Neutrophil (primary cell): ENCODE data around the gene NIPAL3.
"Not testable (repeated sequence)": the region's sequence is repeated elsewhere in the genome, so short reads cannot be mapped to it uniquely, and the experiment has no call there.

Source experiments
- H3K27ac ChIP-seq: fragments of 200-600 bp; sonication (generic); 2 replicates; pipeline ENCODE4 v1.5.1; 2016; ENCODE audit warnings: mild to moderate bottlenecking, moderate library complexity
- H3K27me3 ChIP-seq: fragments of 200-600 bp; sonication (generic); 2 replicates; pipeline ENCODE4 v1.6.0; 2016; ENCODE audit warnings: mild to moderate bottlenecking
- H3K36me3 ChIP-seq: fragments of 200-600 bp; sonication (generic); 2 replicates; pipeline ENCODE4 v1.5.1; 2017
- H3K4me1 ChIP-seq, 2 experiments: fragments of 200-600 bp in 1 of 2; sonication (generic) in 1 of 2; 1 replicate in 1 of 2; 2 replicates in 1 of 2; pipeline versions ENCODE4 v1.5.1 to v1.6.1; 2013 to 2016; ENCODE audit warnings: low read depth in 1 of 2, low read length in 1 of 2, mild to moderate bottlenecking in 1 of 2, moderate library complexity in 1 of 2; ENCODE audit not compliant: control insufficient read depth in 1 of 2, insufficient read depth in 1 of 2
- H3K4me3 ChIP-seq, 2 experiments: fragments of 200-600 bp in 1 of 2; sonication (generic) in 1 of 2; 1 replicate in 1 of 2; 2 replicates in 1 of 2; pipeline ENCODE4 v1.5.1; 2013 to 2016; ENCODE audit warnings: low read depth in 1 of 2, low read length in 1 of 2, mild to moderate bottlenecking in 1 of 2, moderate library complexity in 1 of 2
- H3K9me3 ChIP-seq: fragments of 200-600 bp; sonication (generic); 2 replicates; pipeline ENCODE4 v1.5.1; 2016
- TF ChIP-seq, protein P1 (sequence below): fragments of 200-600 bp; sonication (generic); IDR thresholded peaks from 2 replicates; pipeline ENCODE4 v1.5.1; 2016; ENCODE audit warnings: antibody characterized with exemption

Gene NIPAL3

GRCh38 chr1:24506691-24507381 lies 91.2 kb downstream of the NIPAL3 start:
- no peak overlapping the region for H3K4me3 ChIP-seq
- no peaks in the 10 kb centered on the region for H3K9me3 ChIP-seq
- TF ChIP-seq, protein P1, sequence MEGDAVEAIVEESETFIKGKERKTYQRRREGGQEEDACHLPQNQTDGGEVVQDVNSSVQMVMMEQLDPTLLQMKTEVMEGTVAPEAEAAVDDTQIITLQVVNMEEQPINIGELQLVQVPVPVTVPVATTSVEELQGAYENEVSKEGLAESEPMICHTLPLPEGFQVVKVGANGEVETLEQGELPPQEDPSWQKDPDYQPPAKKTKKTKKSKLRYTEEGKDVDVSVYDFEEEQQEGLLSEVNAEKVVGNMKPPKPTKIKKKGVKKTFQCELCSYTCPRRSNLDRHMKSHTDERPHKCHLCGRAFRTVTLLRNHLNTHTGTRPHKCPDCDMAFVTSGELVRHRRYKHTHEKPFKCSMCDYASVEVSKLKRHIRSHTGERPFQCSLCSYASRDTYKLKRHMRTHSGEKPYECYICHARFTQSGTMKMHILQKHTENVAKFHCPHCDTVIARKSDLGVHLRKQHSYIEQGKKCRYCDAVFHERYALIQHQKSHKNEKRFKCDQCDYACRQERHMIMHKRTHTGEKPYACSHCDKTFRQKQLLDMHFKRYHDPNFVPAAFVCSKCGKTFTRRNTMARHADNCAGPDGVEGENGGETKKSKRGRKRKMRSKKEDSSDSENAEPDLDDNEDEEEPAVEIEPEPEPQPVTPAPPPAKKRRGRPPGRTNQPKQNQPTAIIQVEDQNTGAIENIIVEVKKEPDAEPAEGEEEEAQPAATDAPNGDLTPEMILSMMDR: no peak
- H3K27me3 ChIP-seq: peaks cover 30% of the 10 kb centered on the region
- H3K27ac ChIP-seq: no peak overlapping the region
- no peaks in the 10 kb centered on the region for H3K36me3 ChIP-seq
- peaks cover 8 to 13% of the 10 kb centered on the region in 2 experiments for H3K4me1 ChIP-seq

DNA sequence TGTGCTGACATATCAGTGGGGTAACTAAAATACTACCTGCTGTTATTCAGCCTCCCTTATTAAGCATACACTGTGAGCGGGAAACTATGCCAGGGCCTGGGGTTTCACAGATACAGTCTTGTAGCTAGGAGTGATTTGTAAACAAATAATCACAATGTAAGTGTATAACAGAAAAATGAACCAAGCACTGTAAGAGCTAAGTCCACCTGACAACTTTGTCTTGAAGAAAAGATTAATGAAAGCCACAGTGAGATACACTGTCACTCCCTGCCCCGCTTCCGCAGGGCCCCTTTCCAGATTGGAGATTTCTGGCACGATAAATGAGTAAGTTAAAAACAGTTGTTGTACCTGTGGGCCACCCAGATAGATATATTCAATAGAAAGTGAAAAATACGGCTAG lies 91.8 kb downstream of the NIPAL3 start:
- TF ChIP-seq, protein P1: no peak
- Histone ChIP-seq H3K27me3 (peaks cover 24% of the 10 kb centered on the region), H3K9me3 (no peaks in the 10 kb centered on the region), H3K27ac (no peak overlapping the region), H3K36me3 (no peaks in the 10 kb centered on the region), H3K4me1 (peaks cover 6 to 7% of the 10 kb centered on the region in 2 experiments), H3K4me3 (no peak overlapping the region)

GRCh38 chr1:24508911-24509310 lies 93.3 kb downstream of the NIPAL3 start:
- peaks cover 9% of the 10 kb centered on the region for H3K27me3 ChIP-seq
- TF ChIP-seq, protein P1: no peak
- no peak overlapping the region for H3K4me3 ChIP-seq
- H3K27ac ChIP-seq: no peak overlapping the region
- no peaks in the 10 kb centered on the region for H3K4me1 ChIP-seq
- H3K36me3 ChIP-seq: no peaks in the 10 kb centered on the region
- H3K9me3 ChIP-seq: no peaks in the 10 kb centered on the region

GRCh38 chr1:24513706-24514105 lies 98.1 kb downstream of the NIPAL3 start:
- H3K27ac ChIP-seq: no peak overlapping the region
- no peak overlapping the region for H3K4me3 ChIP-seq
- H3K27me3 ChIP-seq: no peaks in the 10 kb centered on the region
- H3K9me3 ChIP-seq: no peaks in the 10 kb centered on the region
- no peaks in the 10 kb centered on the region for H3K36me3 ChIP-seq
- TF ChIP-seq, protein P1: no peak
- H3K4me1 ChIP-seq: no peaks in the 10 kb centered on the region

GRCh38 chr1:24514946-24515345 lies 99.3 kb downstream of the NIPAL3 start:
- no peaks in the 10 kb centered on the region for H3K36me3 ChIP-seq
- TF ChIP-seq, protein P1: no peak
- no peaks in the 10 kb centered on the region for H3K9me3 ChIP-seq
- no peaks in the 10 kb centered on the region for H3K4me1 ChIP-seq
- H3K4me3 ChIP-seq: no peak overlapping the region
- no peak overlapping the region for H3K27ac ChIP-seq
- no peaks in the 10 kb centered on the region for H3K27me3 ChIP-seq

GRCh38 chr1:24515671-24516209 lies 100.1 kb downstream of the NIPAL3 start:
- H3K27me3 ChIP-seq, H3K36me3 ChIP-seq, H3K4me1 ChIP-seq, H3K4me3 ChIP-seq, H3K9me3 ChIP-seq, H3K27ac ChIP-seq: not testable (repeated sequence)
